ENCODE measurements around the gene LSG1. TPM values are rescaled to one million over a fixed set of nuclear protein-coding genes. Genes with fewer than 3 reads are reported as not detected.

The LSG1 gene
- total RNA-seq, 4 donors from 2014 or later: 7.9 to 58.1 (median 45.0) TPM

GRCh38 chr3:194592798-194593752 is 78.9 kb downstream of the LSG1 start:
- no peak for DNase-seq
- Histone ChIP-seq H3K27ac (no peak overlapping the region), H3K27me3 (no peaks in the 10 kb centered on the region), H3K36me3 (no peaks in the 10 kb centered on the region), H3K9me3 (no peaks in the 10 kb centered on the region), H3K4me3 (no peak overlapping the region), H3K4me1 (no peaks in the 10 kb centered on the region)
- intact Hi-C loops (cut with DNase I; ENCODE audit: low total_unique reads): no loop called here
- no peak for TF ChIP-seq POLR2A (IDR thresholded peaks at IDR 0.05)
- TF ChIP-seq, protein P1, sequence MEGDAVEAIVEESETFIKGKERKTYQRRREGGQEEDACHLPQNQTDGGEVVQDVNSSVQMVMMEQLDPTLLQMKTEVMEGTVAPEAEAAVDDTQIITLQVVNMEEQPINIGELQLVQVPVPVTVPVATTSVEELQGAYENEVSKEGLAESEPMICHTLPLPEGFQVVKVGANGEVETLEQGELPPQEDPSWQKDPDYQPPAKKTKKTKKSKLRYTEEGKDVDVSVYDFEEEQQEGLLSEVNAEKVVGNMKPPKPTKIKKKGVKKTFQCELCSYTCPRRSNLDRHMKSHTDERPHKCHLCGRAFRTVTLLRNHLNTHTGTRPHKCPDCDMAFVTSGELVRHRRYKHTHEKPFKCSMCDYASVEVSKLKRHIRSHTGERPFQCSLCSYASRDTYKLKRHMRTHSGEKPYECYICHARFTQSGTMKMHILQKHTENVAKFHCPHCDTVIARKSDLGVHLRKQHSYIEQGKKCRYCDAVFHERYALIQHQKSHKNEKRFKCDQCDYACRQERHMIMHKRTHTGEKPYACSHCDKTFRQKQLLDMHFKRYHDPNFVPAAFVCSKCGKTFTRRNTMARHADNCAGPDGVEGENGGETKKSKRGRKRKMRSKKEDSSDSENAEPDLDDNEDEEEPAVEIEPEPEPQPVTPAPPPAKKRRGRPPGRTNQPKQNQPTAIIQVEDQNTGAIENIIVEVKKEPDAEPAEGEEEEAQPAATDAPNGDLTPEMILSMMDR (IDR thresholded peaks at IDR 0.05): no peak

Small RNA genes within 50 kb of the gene (small RNA-seq; reads per million reads assigned to genes)
- gene AC046143.2: not detected

Other genes with a start within 250 kb of the LSG1 start
- gene ATP13A3, start 185.2 kb downstream of the LSG1 start, total RNA-seq: 100 to 1,000 TPM in 1 of 4 donors, 10 to 100 TPM in 3; 43.3 to 148 (median 82.9) TPM
- gene TMEM44, start 38.8 kb downstream of the LSG1 start, total RNA-seq: 10 to 100 TPM in 3 of 4 donors, 1 to 10 TPM in 1; 6.5 to 24.5 (median 19.5) TPM
- gene FAM43A, start 13.7 kb upstream of the LSG1 start, total RNA-seq: 10 to 100 TPM; 12.9 to 25.2 (median 19.3) TPM